Posterior vena cava (tissue), 2 donors: ENCODE results near the gene KHDRBS2. TPM values are rescaled to one million over a fixed set of nuclear protein-coding genes. Genes with fewer than 3 reads are reported as not detected.
"Not testable (repeated sequence)": the region's sequence is repeated elsewhere in the genome, so short reads cannot be mapped to it uniquely, and the experiment has no call there.

ENCODE experiments used
- DNase-seq: peaks from one replicate; pipeline ENCODE4 v3.0.0-alpha.2; 2020; ENCODE audit warnings: low spot score
- intact Hi-C, 2 donors: fragments of 100-400 bp; cut with DNase I; formaldehyde crosslinking; loops; one replicate each; pipeline versions ENCODE4 v1.14.1 to v1.14.2; 2022 to 2023
- total RNA-seq, 2 donors: library from RNA; stranded (reverse); fragmentation: NEBNext Ultra II Directional; extraction: Animal tissue kit (Norgen Biotek cat#: 25700); gene quantifications; one replicate each; pipeline ENCODE4 v1.2.1, GENCODE V29; 2021
- donor health status: DM: yes; HTN: yes; CAD: no.
- donor health status: DM: yes; HTN: yes; CAD: no.

KHDRBS2 gene
- total RNA-seq, 2 donors from 2014 or later: 0.14 to 0.28 TPM

GRCh38 chr6:61909486-61909885 lies 376.5 kb downstream of the KHDRBS2 start:
- intact Hi-C loops: no loop called here
- DNase-seq: no peak

- DNase-seq: no peak
- intact Hi-C loops: no loop called here
Measured at GRCh38 chr6:61901748-61902147, 384.3 kb downstream of the KHDRBS2 start.

DNA sequence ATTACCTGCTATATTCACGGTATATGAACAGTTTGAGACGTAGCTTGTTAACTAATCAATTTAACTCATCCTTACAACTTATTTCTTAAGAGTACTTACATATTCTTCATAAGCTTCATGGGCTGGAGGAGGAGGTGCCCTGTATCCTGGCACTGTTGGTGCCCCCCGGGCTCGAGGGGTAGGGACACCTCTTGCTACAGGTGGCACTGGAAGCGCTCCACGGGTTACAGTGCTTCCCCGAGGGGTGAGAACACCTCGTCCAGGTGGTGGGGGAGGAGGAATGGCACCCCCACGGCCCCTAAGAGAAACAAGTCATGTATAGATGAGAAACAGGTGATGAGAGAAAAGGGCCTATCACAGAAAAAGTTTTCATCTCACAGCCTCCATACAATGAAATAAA lies 391.5 kb downstream of the KHDRBS2 start:
- DNase-seq: no peak
- intact Hi-C loops: no loop called here

DNA sequence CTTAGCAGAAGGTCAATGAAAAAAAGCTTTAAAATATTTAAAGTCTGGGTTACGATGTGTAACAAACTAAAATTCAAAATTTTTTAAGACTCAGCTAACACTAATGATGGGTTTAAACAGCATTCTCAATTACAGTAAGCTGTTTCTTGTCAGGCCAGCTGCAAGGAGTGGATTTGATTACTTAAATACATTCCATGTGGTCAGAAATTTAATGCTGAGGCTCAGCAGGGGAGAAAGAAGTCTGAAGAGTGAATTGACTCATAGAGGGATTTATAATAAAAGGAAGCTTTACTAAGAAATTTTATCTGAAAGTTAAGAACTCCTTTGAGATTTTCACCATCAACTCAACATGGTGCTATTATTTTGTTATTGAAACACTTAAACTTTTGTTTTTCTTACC lies 398.6 kb downstream of the KHDRBS2 start:
- no peak for DNase-seq
- intact Hi-C loops: loop anchor here in 1 of 2 donors (10.0 kb wide), 1 partner anchor 1637 kb away; no protein-coding TSS in a partner anchor

DNA sequence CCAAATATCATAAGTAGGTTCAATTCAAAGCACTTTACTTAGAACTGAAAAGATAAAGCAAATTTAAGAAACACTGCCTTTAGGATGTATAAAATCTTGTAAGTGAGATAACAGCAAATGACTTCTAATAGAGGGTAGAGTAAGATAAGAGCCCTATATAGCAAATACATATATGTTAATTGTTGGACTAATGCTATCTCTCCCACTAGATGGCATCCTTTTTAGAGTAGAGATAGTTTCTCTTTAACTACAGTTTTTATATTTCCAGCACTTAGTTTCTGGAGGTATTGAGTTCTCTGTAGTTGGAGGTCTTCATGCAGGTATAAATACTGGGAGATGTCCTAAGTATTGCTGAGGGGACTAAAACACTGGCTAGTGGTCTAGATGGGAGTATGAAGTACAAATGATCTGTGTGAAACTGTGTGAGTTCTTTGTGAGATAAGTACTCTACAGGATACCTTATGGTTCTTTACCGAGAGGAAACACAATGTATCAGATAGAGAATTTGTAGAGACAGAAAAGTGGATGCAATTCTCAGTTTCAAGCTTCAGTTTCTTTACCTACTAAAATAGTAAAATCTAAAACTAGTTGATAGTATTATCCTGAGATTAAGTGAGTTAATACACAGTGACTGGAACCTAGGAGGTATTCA lies 399.3 kb downstream of the KHDRBS2 start:
- DNase-seq: no peak
- intact Hi-C loops: loop anchor here in 1 of 2 donors (10.0 kb wide), 1 partner anchor 1638 kb away; no protein-coding TSS in a partner anchor

- no peak for DNase-seq
- intact Hi-C loops: no loop called here
Measured at GRCh38 chr6:61869632-61870400, 416.2 kb downstream of the KHDRBS2 start.

DNA sequence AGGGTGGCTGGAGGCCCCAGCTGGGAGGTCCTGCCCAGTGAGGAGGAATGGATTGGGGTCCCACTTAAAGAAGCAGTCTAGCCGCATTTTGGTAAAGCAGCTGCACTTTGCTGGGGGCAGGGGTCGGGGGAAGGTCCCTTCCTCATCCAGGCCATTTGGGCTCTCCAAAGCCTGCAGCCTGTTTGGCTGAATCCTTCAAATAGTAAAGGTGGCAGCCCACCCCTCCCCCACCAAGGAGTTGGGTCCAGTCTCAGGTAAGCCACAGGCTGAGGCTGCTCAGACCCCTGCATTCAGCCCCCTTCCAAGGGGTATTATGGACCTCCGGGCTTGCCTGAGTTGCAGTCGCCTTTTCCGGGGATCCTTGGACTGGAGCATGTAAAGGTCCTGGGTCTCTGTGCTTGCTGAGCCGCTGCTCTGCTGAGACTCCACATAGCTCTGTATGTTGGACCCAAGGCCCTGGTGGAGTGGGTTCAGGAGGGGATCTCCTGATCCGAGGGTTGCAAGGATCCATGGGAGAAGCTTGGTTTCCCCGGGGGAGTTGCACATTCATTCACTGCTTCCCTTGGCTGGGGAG lies 417.4 kb downstream of the KHDRBS2 start:
- intact Hi-C loops: no loop called here
- no peak for DNase-seq

DNA sequence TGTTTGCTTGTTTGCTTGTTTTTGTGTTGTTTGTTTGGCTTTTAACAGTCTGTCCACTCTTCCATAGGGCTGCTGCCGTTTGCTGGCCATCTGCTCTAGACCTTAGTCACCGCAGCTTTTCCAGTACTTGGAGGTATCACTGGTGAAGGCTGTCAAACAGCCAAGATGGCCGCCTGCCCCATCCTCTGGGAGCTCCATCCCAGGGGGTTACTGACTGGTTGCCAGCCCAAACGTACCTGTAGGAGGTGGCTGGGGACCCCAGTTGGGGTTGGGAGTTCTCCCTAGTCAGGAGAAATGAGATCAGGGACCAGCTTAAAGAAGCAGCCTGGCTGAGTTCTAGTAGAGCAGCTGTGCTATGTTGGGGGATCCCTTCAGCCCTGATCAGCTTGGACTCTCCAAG lies 418.4 kb downstream of the KHDRBS2 start:
- intact Hi-C loops: no loop called here
- DNase-seq: no peak

DNA sequence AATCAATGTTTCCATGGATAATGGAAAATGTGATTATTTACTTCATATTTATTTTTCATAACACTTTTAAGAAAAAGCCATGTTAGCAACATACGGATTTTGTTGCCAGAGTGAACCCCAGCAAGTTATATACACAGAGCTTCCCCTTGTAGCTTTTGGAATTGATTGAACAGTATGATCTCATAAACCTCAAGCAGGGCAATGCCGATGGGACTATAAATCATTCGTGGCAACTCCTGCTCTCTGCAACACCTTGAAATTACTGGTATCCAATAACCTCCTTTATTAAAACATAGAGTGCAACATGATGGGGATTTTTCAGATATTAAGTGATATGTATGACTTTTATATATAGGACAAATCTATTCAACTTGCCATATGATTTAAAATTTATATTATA lies 428.5 kb downstream of the KHDRBS2 start:
- DNase-seq: no peak
- intact Hi-C loops: no loop called here

GRCh38 chr6:61841958-61842357 lies 444.1 kb downstream of the KHDRBS2 start:
- intact Hi-C loops: no loop called here
- no peak for DNase-seq

DNA sequence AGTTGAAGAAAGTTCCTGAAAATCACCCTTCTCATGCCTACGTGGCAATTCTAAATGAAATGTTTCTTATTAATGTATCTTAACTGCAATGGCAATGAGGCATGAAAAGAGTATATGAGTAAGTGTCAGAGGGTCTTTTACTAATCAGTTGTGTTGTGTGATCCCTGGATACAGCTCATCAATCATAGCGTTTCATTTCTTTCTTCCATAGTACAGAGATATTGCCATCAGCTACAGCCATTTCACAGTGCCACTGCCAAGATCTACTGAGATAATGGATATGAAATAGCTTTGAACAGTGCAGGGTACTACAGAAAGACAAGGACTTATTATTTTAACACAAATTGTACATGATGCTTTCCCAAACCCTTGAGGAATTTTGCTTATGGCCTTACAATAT lies 450.8 kb downstream of the KHDRBS2 start:
- no peak for DNase-seq
- intact Hi-C loops: no loop called here

DNA sequence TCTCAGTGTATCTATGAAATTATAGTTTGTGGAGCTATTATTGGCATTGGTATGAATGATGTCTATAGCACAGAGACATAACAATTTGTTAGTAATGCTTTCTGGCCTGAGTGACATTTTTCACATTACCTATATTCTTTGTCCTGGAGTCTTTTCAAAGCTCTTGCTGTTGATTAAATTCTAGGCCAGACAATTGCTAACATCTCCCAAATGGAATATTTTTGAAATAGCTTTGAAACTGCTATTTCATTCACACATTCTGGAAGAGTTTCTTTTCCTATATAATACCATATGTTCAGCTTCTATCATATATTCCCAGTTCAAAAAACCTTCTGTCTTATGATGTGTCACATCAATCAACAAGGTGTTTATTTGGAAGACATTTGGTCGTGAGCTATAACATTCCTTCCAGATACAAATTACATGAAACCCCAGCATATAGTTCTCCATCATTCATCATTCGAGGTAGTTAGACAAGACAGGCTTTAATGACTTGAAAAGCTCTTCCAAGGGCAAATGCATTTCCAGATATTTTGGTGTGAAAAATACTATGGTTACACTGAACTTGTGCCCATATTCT lies 452.8 kb downstream of the KHDRBS2 start:
- DNase-seq: no peak
- intact Hi-C loops: no loop called here

GRCh38 chr6:61817716-61818115 lies 468.3 kb downstream of the KHDRBS2 start:
- intact Hi-C loops: no loop called here
- DNase-seq: no peak

- DNase-seq: no peak
- intact Hi-C loops: no loop called here
Measured at GRCh38 chr6:61810047-61810446, 476.0 kb downstream of the KHDRBS2 start.

DNA sequence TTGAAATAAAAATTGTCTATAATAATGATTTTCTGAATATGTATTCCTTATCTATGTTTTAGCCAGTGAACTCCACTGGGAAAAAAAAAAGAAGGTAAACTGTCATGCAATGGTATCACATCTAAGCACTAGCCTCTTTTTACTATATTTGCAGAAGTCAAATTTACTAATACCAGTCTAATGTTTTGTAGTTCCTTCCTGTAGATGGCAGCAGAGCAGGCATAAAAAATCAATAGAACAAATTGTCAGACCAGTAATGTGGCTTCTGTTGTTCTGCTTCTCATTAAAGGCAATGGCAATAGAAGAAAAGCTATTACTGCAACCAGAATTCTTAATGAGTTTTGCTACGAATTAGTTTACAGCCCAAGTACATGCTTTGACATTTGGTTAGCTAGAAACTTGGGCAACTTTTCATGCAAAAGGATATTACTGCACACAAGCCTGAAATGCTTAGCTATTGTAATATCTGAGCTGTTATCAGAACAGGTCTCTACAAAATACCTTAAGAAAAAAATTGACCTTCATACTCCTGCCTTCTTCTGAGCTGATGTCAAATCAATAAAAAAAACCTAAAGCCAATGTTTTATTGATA lies 476.9 kb downstream of the KHDRBS2 start:
- intact Hi-C loops: no loop called here
- no peak for DNase-seq

GRCh38 chr6:61787998-61788397 lies 498.0 kb downstream of the KHDRBS2 start:
- intact Hi-C loops: no loop called here
- no peak for DNase-seq

DNA sequence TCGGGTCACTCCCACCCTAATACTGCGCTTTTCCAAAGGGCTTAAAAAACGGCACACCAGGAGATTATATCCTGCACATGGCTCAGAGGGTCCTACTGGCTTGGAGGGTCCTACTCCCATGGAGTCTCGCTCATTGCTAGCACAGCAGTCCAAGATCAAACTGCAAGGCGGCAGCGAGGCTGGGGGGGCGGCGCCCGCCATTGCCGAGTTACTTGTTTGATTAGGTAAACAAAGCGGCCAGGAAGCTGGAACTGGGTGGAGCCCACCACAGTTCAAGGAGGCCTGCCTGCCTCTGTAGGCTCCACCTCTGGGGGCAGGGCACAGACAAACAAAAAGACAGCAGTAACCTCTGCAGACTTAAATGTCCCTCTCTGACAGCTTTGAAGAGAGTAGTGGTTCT lies 516.6 kb downstream of the KHDRBS2 start:
- DNase-seq, intact Hi-C loops: not testable (repeated sequence)

GRCh38 chr6:61755739-61756138 lies 530.3 kb downstream of the KHDRBS2 start:
- DNase-seq: no peak
- intact Hi-C loops: no loop called here

DNA sequence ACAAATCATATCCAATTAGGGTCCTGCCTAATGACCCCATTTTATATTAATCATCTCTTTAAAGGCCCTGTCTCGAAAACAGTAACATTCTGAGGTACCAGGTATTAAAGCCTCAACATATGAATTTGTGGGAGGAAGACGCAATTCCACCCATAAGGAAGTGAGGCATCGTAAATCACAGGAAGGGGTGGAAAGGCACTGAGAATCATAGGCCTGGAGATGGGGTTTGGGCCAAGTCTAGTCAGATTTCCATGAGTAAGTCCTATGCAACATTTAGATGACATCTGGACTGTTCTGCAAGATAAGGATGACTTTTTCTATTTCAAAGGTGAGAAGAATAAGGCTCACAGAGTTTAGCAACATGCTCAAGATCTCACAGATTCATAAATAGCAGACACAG lies 534.0 kb downstream of the KHDRBS2 start:
- intact Hi-C loops: no loop called here
- DNase-seq: no peak

DNA sequence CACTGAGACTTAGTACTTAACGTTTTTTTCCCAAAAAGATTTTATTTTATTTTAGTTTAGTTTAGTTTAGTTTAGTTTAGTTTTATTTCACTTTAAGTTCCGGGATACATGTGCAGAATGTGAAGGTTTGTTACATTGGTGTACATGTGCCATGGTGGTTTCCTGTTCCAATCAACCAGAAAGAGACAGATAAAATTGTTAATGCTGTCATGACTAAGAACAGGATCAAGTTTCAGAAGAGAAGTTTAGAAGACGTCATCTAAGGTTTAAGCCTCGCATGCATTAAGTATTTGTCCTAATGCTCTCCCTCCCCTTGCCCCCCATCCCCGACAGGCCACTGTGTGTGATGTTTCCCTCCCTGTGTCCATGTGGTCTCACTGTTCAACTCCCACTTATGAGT lies 540.0 kb downstream of the KHDRBS2 start:
- intact Hi-C loops: loop anchor here in 1 of 2 donors (2.0 kb wide), 1 partner anchor 55 kb away; no protein-coding TSS in a partner anchor
- DNase-seq: no peak
